Measurements from ENCODE around the gene NCOA3. TPM values are rescaled to one million over a fixed set of nuclear protein-coding genes. Genes with fewer than 3 reads are reported as not detected.

The NCOA3 gene
- total and polyA plus RNA-seq, 12 donors, result 2.6 to 35.6 (median 22.2) TPM

DNA sequence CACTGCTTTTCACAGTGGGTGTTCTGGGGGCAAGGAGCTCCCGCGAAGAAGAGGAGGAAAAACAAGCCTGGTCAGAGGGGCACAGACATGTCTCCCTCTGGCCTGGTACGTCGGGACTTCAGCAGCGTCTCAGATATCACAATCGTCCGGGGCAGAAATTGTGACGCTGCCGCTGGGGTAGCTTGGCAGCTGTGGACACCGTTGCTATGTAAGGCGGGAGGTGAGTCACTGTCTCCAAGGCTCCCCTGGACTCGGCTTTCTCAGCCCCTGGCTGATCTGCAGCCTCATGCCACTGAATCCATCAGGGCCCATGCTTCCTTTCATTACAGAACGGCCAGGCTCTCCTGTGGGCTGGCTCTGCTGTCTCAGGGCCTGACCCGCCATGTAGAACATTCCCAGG, 184.9 kb downstream of the NCOA3 start:
- Histone ChIP-seq H3K9me3 (replicated peaks in 1 of 3) (peaks cover 0 to 9% (median 3%) of the 10 kb centered on the region in 3 donors), H3K27me3 (no peaks in the 10 kb centered on the region), H3K4me1 (replicated peaks in 1 of 2) (no peaks in the 10 kb centered on the region), H3K27ac (peak overlapping the region in 2 of 5 donors; percentile 29 to 37), H3K36me3 (replicated peaks in 1 of 2) (no peaks in the 10 kb centered on the region), H3K4me3 (no peak overlapping the region)
- TF ChIP-seq, protein P1, sequence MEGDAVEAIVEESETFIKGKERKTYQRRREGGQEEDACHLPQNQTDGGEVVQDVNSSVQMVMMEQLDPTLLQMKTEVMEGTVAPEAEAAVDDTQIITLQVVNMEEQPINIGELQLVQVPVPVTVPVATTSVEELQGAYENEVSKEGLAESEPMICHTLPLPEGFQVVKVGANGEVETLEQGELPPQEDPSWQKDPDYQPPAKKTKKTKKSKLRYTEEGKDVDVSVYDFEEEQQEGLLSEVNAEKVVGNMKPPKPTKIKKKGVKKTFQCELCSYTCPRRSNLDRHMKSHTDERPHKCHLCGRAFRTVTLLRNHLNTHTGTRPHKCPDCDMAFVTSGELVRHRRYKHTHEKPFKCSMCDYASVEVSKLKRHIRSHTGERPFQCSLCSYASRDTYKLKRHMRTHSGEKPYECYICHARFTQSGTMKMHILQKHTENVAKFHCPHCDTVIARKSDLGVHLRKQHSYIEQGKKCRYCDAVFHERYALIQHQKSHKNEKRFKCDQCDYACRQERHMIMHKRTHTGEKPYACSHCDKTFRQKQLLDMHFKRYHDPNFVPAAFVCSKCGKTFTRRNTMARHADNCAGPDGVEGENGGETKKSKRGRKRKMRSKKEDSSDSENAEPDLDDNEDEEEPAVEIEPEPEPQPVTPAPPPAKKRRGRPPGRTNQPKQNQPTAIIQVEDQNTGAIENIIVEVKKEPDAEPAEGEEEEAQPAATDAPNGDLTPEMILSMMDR (IDR thresholded peaks at IDR 0.05), result no peak
- TF ChIP-seq POLR2A (IDR thresholded peaks at IDR 0.05), result no peak
- DNase-seq, result peak; percentile 72 to 90 (median 85)
- intact Hi-C loops (cut with DNase I), result no loop called here
- WGBS, 4 donors, result 45 to 64% (median 58%) methylated on average over 12 to 14 of the region's 14 CpGs

GRCh38 chr20:47687095-47687987, 185.7 kb downstream of the NCOA3 start:
- no peak overlapping the region for H3K4me3 ChIP-seq
- peaks cover 3 to 17% (median 5%) of the 10 kb centered on the region in 3 donors for H3K9me3 ChIP-seq (replicated peaks in 1 of 3)
- intact Hi-C loops (cut with DNase I), result no loop called here
- no peaks in the 10 kb centered on the region for H3K27me3 ChIP-seq
- H3K4me1 ChIP-seq (replicated peaks in 1 of 2), result no peaks in the 10 kb centered on the region
- H3K27ac ChIP-seq, result no peak overlapping the region
- TF ChIP-seq, protein P1 (IDR thresholded peaks at IDR 0.05), result no peak
- no peak for TF ChIP-seq POLR2A (IDR thresholded peaks at IDR 0.05)
- no peak for DNase-seq
- no peaks in the 10 kb centered on the region for H3K36me3 ChIP-seq (replicated peaks in 1 of 2)
- 90 to 94% (median 92%) methylated on average over 17 to 20 of the region's 20 CpGs for WGBS, 4 donors

- Histone ChIP-seq H3K36me3 (replicated peaks in 1 of 2) (no peaks in the 10 kb centered on the region), H3K4me1 (replicated peaks in 1 of 2) (no peaks in the 10 kb centered on the region), H3K9me3 (replicated peaks in 1 of 3) (peaks cover 3 to 27% (median 5%) of the 10 kb centered on the region in 3 donors), H3K27me3 (no peaks in the 10 kb centered on the region), H3K4me3 (no peak overlapping the region), H3K27ac (no peak overlapping the region)
- TF ChIP-seq, protein P1 (IDR thresholded peaks at IDR 0.05), result no peak
- no peak for TF ChIP-seq POLR2A (IDR thresholded peaks at IDR 0.05)
- WGBS, 4 donors, result 85 to 97% (median 89%) methylated on average over 15 to 18 of the region's 18 CpGs
- intact Hi-C loops (cut with DNase I), result no loop called here
- DNase-seq, result no peak
These were observed 187.0 kb downstream of the NCOA3 start for GRCh38 chr20:47688385-47689381.

DNA sequence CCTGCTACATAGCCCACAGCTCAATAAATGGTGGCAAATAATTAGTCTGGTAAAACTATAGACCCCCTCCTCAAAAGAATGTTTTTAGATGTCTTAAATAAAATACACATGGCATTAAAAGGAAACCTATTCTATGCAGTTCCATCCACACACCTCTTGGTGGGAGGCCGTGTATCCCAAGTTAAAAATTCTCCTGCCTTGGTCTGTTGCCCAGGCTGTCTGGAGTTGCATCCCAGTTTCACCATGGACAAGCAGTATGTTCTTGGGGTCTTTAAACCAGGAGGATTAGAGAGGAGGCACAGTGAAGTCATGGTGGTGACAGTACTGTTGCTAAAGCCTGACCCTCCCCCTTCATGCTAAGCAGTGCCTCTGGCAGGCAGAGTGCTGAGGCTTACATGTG, 188.0 kb downstream of the NCOA3 start:
- TF ChIP-seq, protein P1 (IDR thresholded peaks at IDR 0.05), result no peak
- TF ChIP-seq POLR2A (IDR thresholded peaks at IDR 0.05), result no peak

More for the DNA sequence above, 188.0 kb downstream of the NCOA3 start:
- H3K36me3 ChIP-seq (replicated peaks in 1 of 2), result no peaks in the 10 kb centered on the region
- intact Hi-C loops (cut with DNase I), result no loop called here
- peaks cover 3 to 27% (median 5%) of the 10 kb centered on the region in 3 donors for H3K9me3 ChIP-seq (replicated peaks in 1 of 3)
- H3K4me3 ChIP-seq, result no peak overlapping the region
- no peaks in the 10 kb centered on the region for H3K27me3 ChIP-seq
- DNase-seq, result no peak
- WGBS, 4 donors, result 86 to 100% (median 93%) methylated on average over 1 of the region's 1 CpG
- H3K4me1 ChIP-seq (replicated peaks in 1 of 2), result no peaks in the 10 kb centered on the region
- no peak overlapping the region for H3K27ac ChIP-seq

All from adrenal gland (tissue), 12 donors.